HT1080 (cell line): ENCODE results near the gene SLC16A2. TPM values are rescaled to one million over a fixed set of nuclear protein-coding genes. Genes with fewer than 3 reads are reported as not detected.
"Not testable (repeated sequence)": the region's sequence is repeated elsewhere in the genome, so short reads cannot be mapped to it uniquely, and the experiment has no call there.

Experiments
- DNase-seq: peaks from one replicate; pipeline ENCODE4 v3.0.0-alpha.2; 2015; ENCODE audit warnings: low read depth
- total RNA-seq: library from RNA; depleted of rRNA; stranded (reverse); fragments of >200 nt; shearing (Covaris generic); gene quantifications from 2 replicates; pipeline ENCODE4 v1.2.3, GENCODE V29; 2014

SLC16A2 gene
- total RNA-seq, 1 experiment from 2014 or later: 9.2 TPM

- no peak for DNase-seq
Measured at GRCh38 chrX:74445099-74445498, 23.8 kb downstream of the SLC16A2 start.

- no peak for DNase-seq
Measured at GRCh38 chrX:74446876-74447275, 25.6 kb downstream of the SLC16A2 start.

- DNase-seq: no peak
Measured at GRCh38 chrX:74448669-74449068, 27.4 kb downstream of the SLC16A2 start.

- peak; percentile 79 for DNase-seq
Measured at GRCh38 chrX:74449322-74449936, 28.1 kb downstream of the SLC16A2 start.

GRCh38 chrX:74449937-74450330, 28.6 kb downstream of the SLC16A2 start:
- peak; percentile 80 for DNase-seq

- DNase-seq: peak; percentile 95
Measured at GRCh38 chrX:74450803-74451449, 29.6 kb downstream of the SLC16A2 start.

- DNase-seq: no peak
Measured at GRCh38 chrX:74451450-74452198, 30.3 kb downstream of the SLC16A2 start.

- no peak for DNase-seq
Measured at GRCh38 chrX:74452199-74452481, 30.8 kb downstream of the SLC16A2 start.

- no peak for DNase-seq
Measured at GRCh38 chrX:74453178-74453577, 31.9 kb downstream of the SLC16A2 start.

GRCh38 chrX:74454233-74454632, 32.9 kb downstream of the SLC16A2 start:
- DNase-seq: not testable (repeated sequence)

GRCh38 chrX:74458736-74459135, 37.4 kb downstream of the SLC16A2 start:
- peak; percentile 70 for DNase-seq

GRCh38 chrX:74461384-74461783, 40.1 kb downstream of the SLC16A2 start:
- DNase-seq: no peak

- DNase-seq: no peak
Measured at GRCh38 chrX:74464722-74465121, 43.4 kb downstream of the SLC16A2 start.

GRCh38 chrX:74465424-74465823, 44.1 kb downstream of the SLC16A2 start:
- no peak for DNase-seq

GRCh38 chrX:74467656-74468055, 46.4 kb downstream of the SLC16A2 start:
- DNase-seq: peak; percentile 10

- not testable (repeated sequence) for DNase-seq
Measured at GRCh38 chrX:74473116-74473515, 51.8 kb downstream of the SLC16A2 start.

- peak; percentile 5 for DNase-seq
Measured at GRCh38 chrX:74490247-74490646, 69.0 kb downstream of the SLC16A2 start.

GRCh38 chrX:74492720-74493201, 71.5 kb downstream of the SLC16A2 start:
- DNase-seq: peak; percentile 1

GRCh38 chrX:74493806-74494205, 72.5 kb downstream of the SLC16A2 start:
- DNase-seq: no peak

GRCh38 chrX:74498924-74499323, 77.6 kb downstream of the SLC16A2 start:
- DNase-seq: no peak

- DNase-seq: no peak
Measured at GRCh38 chrX:74500067-74500466, 78.8 kb downstream of the SLC16A2 start.

- DNase-seq: no peak
Measured at GRCh38 chrX:74500555-74500954, 79.3 kb downstream of the SLC16A2 start.

- DNase-seq: no peak
Measured at GRCh38 chrX:74505437-74505836, 84.1 kb downstream of the SLC16A2 start.
